ENCODE data around the gene STXBP4.

STXBP4 gene

DNA sequence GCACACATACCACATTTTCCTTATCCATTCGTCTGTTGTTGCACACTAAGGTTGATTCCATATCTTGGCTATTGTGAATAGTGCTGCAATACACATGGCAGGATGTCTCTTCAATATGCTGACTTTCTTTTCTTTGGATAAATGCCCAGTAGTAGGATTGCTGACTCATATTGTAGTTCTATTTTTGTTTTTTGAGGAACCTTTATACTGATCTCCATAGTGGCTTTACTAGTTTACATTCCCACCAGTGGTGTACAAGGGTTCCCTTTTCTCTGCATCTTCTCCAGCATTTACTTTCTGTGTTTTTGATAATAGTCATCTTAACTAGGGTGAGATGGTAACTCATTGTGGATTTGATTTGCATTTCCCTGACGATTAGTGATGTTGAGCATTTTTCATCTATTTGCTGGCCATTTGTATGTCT lies 118.1 kb downstream of the STXBP4 start:
- DNase-seq (ENCODE audit: low spot score) = no peak

DNA sequence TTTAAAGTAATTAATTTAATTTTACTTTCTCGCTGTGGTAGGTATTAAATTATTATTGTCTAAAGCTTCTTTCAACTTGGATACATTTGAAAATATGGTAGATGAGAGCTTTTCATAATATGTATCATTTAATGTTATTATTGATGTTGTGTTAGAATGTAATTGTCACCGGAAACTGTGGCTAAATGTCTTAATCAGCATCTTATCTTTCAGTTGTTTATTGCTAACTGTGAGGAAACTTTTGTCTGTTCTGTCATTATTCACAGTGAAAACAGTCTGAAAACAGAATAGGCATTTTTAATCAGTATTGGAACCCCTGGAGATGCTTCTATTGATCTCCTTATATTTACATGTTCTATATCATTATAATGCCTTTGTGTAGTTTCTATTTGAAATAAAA lies 120.7 kb downstream of the STXBP4 start:
- in situ Hi-C loops (cut with MboI; ENCODE audit: low sequenced_read_pairs, unreplicated experiment) = no loop called here

More for the DNA sequence above, 118.1 kb downstream of the STXBP4 start:
- TF ChIP-seq, protein P1, sequence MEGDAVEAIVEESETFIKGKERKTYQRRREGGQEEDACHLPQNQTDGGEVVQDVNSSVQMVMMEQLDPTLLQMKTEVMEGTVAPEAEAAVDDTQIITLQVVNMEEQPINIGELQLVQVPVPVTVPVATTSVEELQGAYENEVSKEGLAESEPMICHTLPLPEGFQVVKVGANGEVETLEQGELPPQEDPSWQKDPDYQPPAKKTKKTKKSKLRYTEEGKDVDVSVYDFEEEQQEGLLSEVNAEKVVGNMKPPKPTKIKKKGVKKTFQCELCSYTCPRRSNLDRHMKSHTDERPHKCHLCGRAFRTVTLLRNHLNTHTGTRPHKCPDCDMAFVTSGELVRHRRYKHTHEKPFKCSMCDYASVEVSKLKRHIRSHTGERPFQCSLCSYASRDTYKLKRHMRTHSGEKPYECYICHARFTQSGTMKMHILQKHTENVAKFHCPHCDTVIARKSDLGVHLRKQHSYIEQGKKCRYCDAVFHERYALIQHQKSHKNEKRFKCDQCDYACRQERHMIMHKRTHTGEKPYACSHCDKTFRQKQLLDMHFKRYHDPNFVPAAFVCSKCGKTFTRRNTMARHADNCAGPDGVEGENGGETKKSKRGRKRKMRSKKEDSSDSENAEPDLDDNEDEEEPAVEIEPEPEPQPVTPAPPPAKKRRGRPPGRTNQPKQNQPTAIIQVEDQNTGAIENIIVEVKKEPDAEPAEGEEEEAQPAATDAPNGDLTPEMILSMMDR (IDR thresholded peaks at IDR 0.05; ENCODE audit: borderline replicate concordance, control extremely low read depth, extremely low read depth, insufficient read depth, missing control alignments) = no peak
- in situ Hi-C loops (cut with MboI; ENCODE audit: low sequenced_read_pairs, unreplicated experiment) = no loop called here

DNA sequence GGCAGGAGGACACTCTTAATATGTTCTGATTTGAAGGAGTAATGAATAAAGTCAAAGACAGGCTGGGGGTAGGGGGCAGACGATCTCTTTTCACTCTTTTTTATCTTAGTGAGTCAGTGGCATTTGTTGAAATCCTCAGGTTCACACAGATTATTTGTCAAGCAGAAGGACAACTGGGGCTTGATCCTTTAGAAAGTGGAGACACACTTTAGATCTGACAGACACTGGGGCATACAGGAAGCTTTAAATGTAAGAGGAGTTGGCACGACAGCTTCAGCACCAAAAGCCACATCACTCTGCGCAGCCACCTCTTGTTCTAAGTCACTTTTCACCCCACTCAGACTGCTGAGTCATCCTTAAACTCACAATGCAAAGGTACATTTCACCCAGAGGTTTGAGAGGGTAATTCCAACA lies 121.5 kb downstream of the STXBP4 start:
- TF ChIP-seq, protein P1 (IDR thresholded peaks at IDR 0.05; ENCODE audit: borderline replicate concordance, control extremely low read depth, extremely low read depth, insufficient read depth, missing control alignments) = no peak
- in situ Hi-C loops (cut with MboI; ENCODE audit: low sequenced_read_pairs, unreplicated experiment) = no loop called here
- peak; percentile 36 for DNase-seq (ENCODE audit: low spot score)

More for the DNA sequence above, 120.7 kb downstream of the STXBP4 start:
- no peak for DNase-seq (ENCODE audit: low spot score)
- TF ChIP-seq, protein P1 (IDR thresholded peaks at IDR 0.05; ENCODE audit: borderline replicate concordance, control extremely low read depth, extremely low read depth, insufficient read depth, missing control alignments) = no peak

DNA sequence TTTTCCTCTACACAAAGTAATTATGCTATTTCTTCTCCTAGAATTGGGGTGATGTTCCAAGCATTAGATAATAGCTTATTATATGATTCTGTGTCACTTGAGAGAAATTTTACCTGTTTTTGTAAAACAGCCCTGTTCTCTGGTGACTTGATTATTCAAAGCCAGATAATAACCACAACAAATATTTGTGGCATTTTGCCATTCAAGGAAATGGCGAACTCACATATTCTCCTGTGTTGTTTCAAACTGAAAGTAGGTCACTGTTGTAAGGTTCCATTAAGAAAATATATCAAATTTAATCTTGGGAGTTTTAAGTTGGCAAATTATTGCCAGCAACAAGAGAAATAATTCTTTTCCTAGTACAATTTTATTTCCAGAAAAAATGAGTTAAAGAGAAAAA lies 124.8 kb downstream of the STXBP4 start:
- DNase-seq (ENCODE audit: low spot score) = no peak

DNA sequence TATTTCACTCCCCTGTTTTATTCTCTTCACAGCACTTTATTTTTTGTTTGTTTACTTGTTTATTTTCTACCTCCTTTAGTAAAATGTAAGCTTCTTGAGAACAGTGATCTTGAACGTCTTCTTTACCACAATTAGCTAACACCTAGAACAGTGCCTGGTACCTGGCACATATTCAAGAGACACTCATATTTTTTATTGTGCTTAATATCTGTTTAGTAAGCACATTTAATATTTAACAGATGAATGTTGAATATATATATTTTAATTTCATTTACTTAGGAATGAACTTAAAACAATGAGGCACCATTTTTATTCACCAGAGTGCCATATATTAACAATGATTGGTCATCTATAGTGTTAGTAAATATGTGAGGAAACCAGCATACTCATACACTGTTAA lies 130.2 kb downstream of the STXBP4 start:
- in situ Hi-C loops (cut with MboI; ENCODE audit: low sequenced_read_pairs, unreplicated experiment) = no loop called here

More for the DNA sequence above, 124.8 kb downstream of the STXBP4 start:
- TF ChIP-seq, protein P1 (IDR thresholded peaks at IDR 0.05; ENCODE audit: borderline replicate concordance, control extremely low read depth, extremely low read depth, insufficient read depth, missing control alignments) = no peak
- in situ Hi-C loops (cut with MboI; ENCODE audit: low sequenced_read_pairs, unreplicated experiment) = no loop called here

DNA sequence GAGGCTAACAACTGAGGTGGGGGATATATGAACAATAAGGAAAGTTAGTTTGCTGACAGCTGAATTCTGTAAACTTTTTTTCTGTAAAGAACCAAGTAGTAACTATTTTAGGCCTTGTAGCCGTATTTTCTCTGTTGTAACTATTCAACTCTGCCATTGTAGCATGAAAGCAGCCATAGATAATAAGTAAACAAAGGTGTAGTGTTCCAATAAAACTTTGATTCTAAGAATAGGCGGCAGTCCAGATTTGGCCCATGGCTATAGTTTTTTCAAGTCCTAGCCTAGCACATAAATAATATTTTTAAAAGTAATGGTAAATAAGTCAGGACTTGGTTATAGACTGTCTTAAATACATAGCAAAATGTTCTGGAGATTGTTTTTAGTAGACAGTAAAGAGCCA lies 142.0 kb downstream of the STXBP4 start:
- no peak for DNase-seq (ENCODE audit: low spot score)
- TF ChIP-seq, protein P1 (IDR thresholded peaks at IDR 0.05; ENCODE audit: borderline replicate concordance, control extremely low read depth, extremely low read depth, insufficient read depth, missing control alignments) = no peak
- in situ Hi-C loops (cut with MboI; ENCODE audit: low sequenced_read_pairs, unreplicated experiment) = no loop called here

More for the DNA sequence above, 130.2 kb downstream of the STXBP4 start:
- TF ChIP-seq, protein P1 (IDR thresholded peaks at IDR 0.05; ENCODE audit: borderline replicate concordance, control extremely low read depth, extremely low read depth, insufficient read depth, missing control alignments) = no peak
- no peak for DNase-seq (ENCODE audit: low spot score)
